H1 (cell line): ENCODE measurements around the gene IQCF6. TPM values are rescaled to one million over a fixed set of nuclear protein-coding genes. Genes with fewer than 3 reads are reported as not detected.
"Not testable (repeated sequence)": the region's sequence is repeated elsewhere in the genome, so short reads cannot be mapped to it uniquely, and the experiment has no call there.

Experiments used
- CTCF ChIA-PET: fragments of 300-600 bp; sonication (Branson Sonifier 250); formaldehyde crosslinking; loops from one replicate; lab custom pipeline; 2021; ENCODE audit not compliant: partially characterized antibody; lab: Charles Lee
- POLR2A ChIA-PET: fragments of 300-600 bp; sonication (Branson Sonifier 250); formaldehyde crosslinking; loops from one replicate; lab custom pipeline; 2021; ENCODE audit warnings: inconsistent platforms; ENCODE audit not compliant: partially characterized antibody; lab: Charles Lee
- DNase-seq, 2 experiments: peaks; one replicate each; pipeline versions ENCODE4 v3.0.0 to v3.0.0-alpha.2; 2010 to 2022; ENCODE audit warnings: low spot score in 2 of 2, low read depth in 1 of 2, mixed read lengths in 1 of 2
- FAIRE-seq: peaks from 2 replicates; lab custom pipeline; 2011; peaks lifted over from hg19 to GRCh38; lab: Jason Lieb, UNC
- H2AFZ ChIP-seq: 2 replicates; pipeline ENCODE4 v1.8.1; 2012; ENCODE audit warnings: low read length, inconsistent platforms
- H2AK5ac ChIP-seq: 2 replicates; pipeline ENCODE4 v1.6.1; 2013; ENCODE audit warnings: low read depth, low read length
- H2BK120ac ChIP-seq: replicated peaks from 2 replicates; pipeline ENCODE3; 2013; ENCODE audit warnings: low read depth, low read length, inconsistent platforms
- H2BK12ac ChIP-seq: 2 replicates; pipeline ENCODE4 v1.6.1; 2013; ENCODE audit warnings: low read depth, low read length
- H2BK15ac ChIP-seq: 2 replicates; pipeline ENCODE4 v1.6.1; 2013; ENCODE audit warnings: low read length
- H2BK20ac ChIP-seq: 2 replicates; pipeline ENCODE4 v1.6.1; 2013; ENCODE audit warnings: low read length
- H2BK5ac ChIP-seq: 2 replicates; pipeline ENCODE4 v1.6.1; 2013; ENCODE audit warnings: low read depth, low read length
- H3K14ac ChIP-seq: 2 replicates; pipeline ENCODE4 v1.6.1; 2013; ENCODE audit warnings: inconsistent platforms; ENCODE audit not compliant: insufficient read length
- H3K18ac ChIP-seq: 2 replicates; pipeline ENCODE4 v1.6.1; 2013; ENCODE audit warnings: low read length; ENCODE audit errors: extremely low read depth
- H3K23ac ChIP-seq: 2 replicates; pipeline ENCODE4 v1.6.1; 2013; ENCODE audit warnings: inconsistent platforms; ENCODE audit not compliant: insufficient read length
- H3K23me2 ChIP-seq: 2 replicates; pipeline ENCODE4 v1.6.1; 2013; ENCODE audit warnings: low read depth, low read length
- H3K27ac ChIP-seq: 2 replicates; pipeline ENCODE4 v1.6.1; 2011; ENCODE audit warnings: low read depth, low read length, inconsistent platforms
- H3K27me3 ChIP-seq, 4 experiments: replicated peaks in 1 of 4; 1 replicate in 1 of 4; 2 replicates in 3 of 4; pipeline versions ENCODE4 v1.6.1 to v1.8.1; 2011 to 2013; ENCODE audit warnings: low read length in 3 of 4, mild to moderate bottlenecking in 3 of 4, inconsistent platforms in 2 of 4, mixed read lengths in 2 of 4, moderate library complexity in 1 of 4; ENCODE audit not compliant: control insufficient read depth in 3 of 4, insufficient read depth in 3 of 4; ENCODE audit errors: extremely low read depth in 1 of 4
- H3K36me3 ChIP-seq, 4 experiments: 2 replicates each; pipeline versions ENCODE4 v1.6.1 to v1.8.1; 2011 to 2013; ENCODE audit warnings: mild to moderate bottlenecking in 4 of 4, low read length in 3 of 4, moderate library complexity in 2 of 4, control low read depth in 1 of 4, inconsistent platforms in 1 of 4; ENCODE audit not compliant: insufficient read depth in 4 of 4, control insufficient read depth in 2 of 4
- H3K4ac ChIP-seq: replicated peaks from 2 replicates; pipeline ENCODE3; 2013; ENCODE audit warnings: low read length, low read depth, mixed read lengths, inconsistent platforms; ENCODE audit not compliant: insufficient read length
- H3K4me1 ChIP-seq, 4 experiments: replicated peaks in 1 of 4; 1 replicate in 1 of 4; 2 replicates in 3 of 4; pipeline versions ENCODE4 v1.6.1 to v1.8.1; 2011 to 2013; ENCODE audit warnings: low read length in 3 of 4, inconsistent platforms in 2 of 4, mixed read lengths in 1 of 4; ENCODE audit not compliant: insufficient read depth in 4 of 4, control insufficient read depth in 3 of 4
- H3K4me2 ChIP-seq, 2 experiments: 2 replicates each; pipeline versions ENCODE4 v1.6.1 to v1.8.1; 2011 to 2013; ENCODE audit warnings: low read depth in 2 of 2, low read length in 2 of 2, control low read depth in 1 of 2, inconsistent platforms in 1 of 2, mild to moderate bottlenecking in 1 of 2; ENCODE audit not compliant: insufficient read depth in 1 of 2
- H3K4me3 ChIP-seq, 4 experiments: fragments of 200-600, 300-600 bp in 1 of 4; sonication (generic), shearing (Covaris generic), sonication (Bioruptor Twin) in 1 of 4; 2 replicates each; pipeline versions ENCODE4 v1.5.1 to v1.8.1; 2011 to 2016; ENCODE audit warnings: low read length in 4 of 4, low read depth in 3 of 4, control low read depth in 2 of 4, inconsistent platforms in 2 of 4, mild to moderate bottlenecking in 2 of 4, mixed read lengths in 1 of 4, moderate library complexity in 1 of 4; ENCODE audit not compliant: insufficient read depth in 2 of 4; ENCODE audit errors: extremely low read depth in 1 of 4
- H3K56ac ChIP-seq: replicated peaks from 2 replicates; pipeline ENCODE3; 2013; ENCODE audit warnings: low read depth, mild to moderate bottlenecking, mixed read lengths, low read length, inconsistent platforms; ENCODE audit not compliant: insufficient read length
- H3K79me1 ChIP-seq: 2 replicates; pipeline ENCODE4 v1.6.1; 2013; ENCODE audit warnings: low read depth, low read length, control low read depth
- H3K79me2 ChIP-seq, 2 experiments: 2 replicates each; pipeline versions ENCODE4 v1.6.1 to v1.8.1; 2012 to 2013; ENCODE audit warnings: low read length in 2 of 2, mild to moderate bottlenecking in 2 of 2, inconsistent platforms in 1 of 2; ENCODE audit not compliant: insufficient read depth in 2 of 2, control insufficient read depth in 1 of 2
- H3K9ac ChIP-seq, 4 experiments: replicated peaks in 1 of 4; 1 replicate in 1 of 4; 2 replicates in 3 of 4; pipeline versions ENCODE4 v1.6.1 to v1.8.1; 2011 to 2013; ENCODE audit warnings: low read depth in 3 of 4, low read length in 3 of 4, control low read depth in 2 of 4, mild to moderate bottlenecking in 2 of 4, moderate library complexity in 2 of 4, inconsistent platforms in 1 of 4; ENCODE audit errors: extremely low read depth in 1 of 4
- H3K9me3 ChIP-seq, 2 experiments: 2 replicates each; pipeline versions ENCODE4 v1.6.1 to v1.8.1; 2012 to 2013; ENCODE audit warnings: mild to moderate bottlenecking in 2 of 2, moderate library complexity in 2 of 2, control low read depth in 1 of 2, inconsistent platforms in 1 of 2, low read depth in 1 of 2, low read length in 1 of 2, mixed read lengths in 1 of 2; ENCODE audit not compliant: insufficient read depth in 2 of 2
- H4K20me1 ChIP-seq, 2 experiments: replicated peaks in 1 of 2; 2 replicates each; pipeline versions ENCODE3 to v1.8.1; 2011 to 2013; ENCODE audit warnings: inconsistent platforms in 2 of 2, low read length in 2 of 2, mild to moderate bottlenecking in 1 of 2; ENCODE audit not compliant: insufficient read depth in 2 of 2, control insufficient read depth in 1 of 2
- H4K5ac ChIP-seq: 2 replicates; pipeline ENCODE4 v1.6.1; 2013; ENCODE audit warnings: low read length, low read depth, mixed read lengths, inconsistent platforms; ENCODE audit not compliant: insufficient read length
- H4K8ac ChIP-seq: 2 replicates; pipeline ENCODE4 v1.8.0; 2013; ENCODE audit warnings: mild to moderate bottlenecking, moderate library complexity, low read length, inconsistent platforms; ENCODE audit not compliant: insufficient read depth; ENCODE audit errors: extremely low read depth
- H4K91ac ChIP-seq: replicated peaks from 2 replicates; pipeline ENCODE3; 2013; ENCODE audit warnings: low read length, mixed read lengths, inconsistent platforms; ENCODE audit not compliant: insufficient read length
- NANOG ChIP-seq: IDR thresholded peaks from 2 replicates; pipeline ENCODE4 v1.6.1; 2011; ENCODE audit warnings: low read length, low read depth, mild to moderate bottlenecking, inconsistent platforms; ENCODE audit not compliant: insufficient read depth, poor library complexity, severe bottlenecking
- RFX5 ChIP-seq: IDR thresholded peaks from 2 replicates; pipeline ENCODE4 v1.6.1; 2011; ENCODE audit warnings: low read depth, low read length, improper control_type of control experiment, borderline replicate concordance
- SRF ChIP-seq: IDR thresholded peaks from 2 replicates; pipeline ENCODE4 v1.6.1; 2011; ENCODE audit warnings: mild to moderate bottlenecking, low read depth, low read length, moderate library complexity
- WGBS, 2 experiments: shearing (Covaris generic) in 1 of 2; methylation state at CpG; one replicate each; pipeline versions ENCODE4 v1.1.6 to v1.1.7; 2013 to 2015; ENCODE audit warnings: low lambda C conversion rate in 2 of 2, mixed read lengths in 2 of 2, inconsistent platforms in 1 of 2, low coverage in 1 of 2, missing lambda C conversion rate in 1 of 2; ENCODE audit not compliant: insufficient replicate concordance in 2 of 2, insufficient coverage in 1 of 2, insufficient read length in 1 of 2; ENCODE audit errors: extremely low coverage in 1 of 2, missing lambda C conversion rate in 1 of 2; 5-methylcytosine and 5-hydroxymethylcytosine counted together
- polyA plus RNA-seq, 7 experiments: library from polyadenylated mRNA; depleted of rRNA in 3 of 7; stranded (reverse) in 5 of 7; unstranded in 2 of 7; fragments of >200 nt in 5 of 7; fragments of 200-250 nt in 2 of 7; gene quantifications; 1 replicate in 5 of 7; 2 replicates in 1 of 7; 4 replicates in 1 of 7; pipeline versions ENCODE4 v1.2.1 to v1.2.3, GENCODE V29; 2011 to 2013; ENCODE audit warnings: missing spikeins in 2 of 7, mixed read lengths in 2 of 7
- total RNA-seq: library from RNA; stranded (reverse); fragmentation: NEBNext Ultra II Directional; extraction: Animal tissue kit (Norgen Biotek cat#: 25700); gene quantifications from 2 replicates; pipeline ENCODE4 v1.2.1, GENCODE V29; 2021

The IQCF6 gene
- total and polyA plus RNA-seq, 2 of the 8 experiments (the other 6 are each of a cell fraction or from before 2014, with no cell fraction given), result not detected

DNA sequence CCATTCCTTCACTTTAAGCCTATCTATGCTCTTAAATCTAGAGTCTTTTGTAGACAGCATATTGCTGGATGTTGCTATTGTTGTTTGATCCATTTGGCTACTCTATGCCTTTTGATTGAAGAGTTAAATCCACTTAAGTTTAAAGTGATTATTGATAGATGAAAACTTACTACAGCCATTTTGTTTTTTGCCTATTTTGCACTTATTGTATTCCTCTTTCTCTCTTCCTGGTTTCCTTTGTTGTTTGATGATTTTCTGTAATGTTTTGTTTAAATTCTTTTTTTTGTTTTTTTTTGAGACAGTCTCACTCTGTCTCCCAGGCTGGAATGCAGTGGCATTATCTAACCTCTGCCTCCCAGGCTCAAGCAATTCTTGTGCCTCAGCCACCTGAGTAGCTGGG lies 19.8 kb downstream of the IQCF6 start (continued):
- TF ChIP-seq RFX5 (no peak), NANOG (no peak), SRF (no peak)

DNA sequence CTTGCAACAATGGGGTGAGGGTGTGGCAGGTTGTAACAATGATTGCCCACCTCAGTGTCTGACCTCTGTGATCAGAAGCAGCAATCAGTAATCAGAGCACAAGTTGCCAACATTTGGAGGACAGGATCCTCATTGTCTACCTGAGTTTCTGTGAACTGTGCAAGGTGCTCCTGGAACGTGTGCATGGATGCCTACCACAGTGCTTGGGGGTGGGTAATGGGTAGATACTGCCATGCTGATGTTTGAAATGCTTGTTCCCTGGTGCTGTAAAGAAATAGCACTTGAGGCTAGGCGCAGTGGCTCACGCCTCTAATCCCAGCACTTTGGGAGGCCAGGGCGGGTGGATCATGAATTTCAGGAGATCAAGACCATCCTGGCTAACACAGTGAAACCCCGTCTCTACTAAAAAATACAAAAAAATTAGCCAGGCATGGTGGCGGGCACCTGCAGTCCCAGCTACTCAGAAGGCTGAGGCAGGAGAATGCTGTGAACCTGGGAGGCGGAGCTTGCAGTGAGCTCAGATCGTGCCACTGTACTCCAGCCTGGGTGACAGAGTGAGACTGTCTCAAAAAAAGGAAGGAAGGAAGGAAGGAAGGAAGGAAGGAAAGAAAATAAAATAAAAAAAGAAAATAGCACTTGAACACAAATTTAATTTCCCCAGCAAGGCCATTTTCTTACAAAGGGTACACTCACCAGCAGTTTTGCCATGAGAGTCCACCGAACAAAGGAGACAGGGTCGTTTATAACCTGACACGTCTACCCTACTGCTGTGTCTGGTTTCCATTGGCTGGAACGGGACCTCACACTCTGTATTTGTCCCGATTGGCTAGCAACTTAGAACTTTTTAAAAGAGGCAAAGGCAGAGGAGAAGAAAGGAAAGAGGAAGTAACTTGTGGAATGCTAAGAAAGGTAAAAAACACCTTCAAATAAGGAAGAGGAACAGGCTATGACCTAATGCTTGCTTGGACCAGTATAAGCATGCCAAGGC lies 25.0 kb downstream of the IQCF6 start:
- not testable (repeated sequence) for H2BK20ac ChIP-seq, FAIRE-seq, H3K56ac ChIP-seq, H3K4ac ChIP-seq, H2BK120ac ChIP-seq, H2AK5ac ChIP-seq, H3K23me2 ChIP-seq, H3K36me3 ChIP-seq, H4K8ac ChIP-seq, H3K4me2 ChIP-seq, H2BK15ac ChIP-seq, DNase-seq, H3K27me3 ChIP-seq, H3K18ac ChIP-seq, H2BK5ac ChIP-seq, H4K20me1 ChIP-seq, H3K9ac ChIP-seq, H3K79me2 ChIP-seq, H2BK12ac ChIP-seq, H3K23ac ChIP-seq, H3K14ac ChIP-seq, H3K4me1 ChIP-seq, H3K9me3 ChIP-seq, H3K79me1 ChIP-seq, H3K4me3 ChIP-seq, H4K5ac ChIP-seq, H3K27ac ChIP-seq
- CTCF ChIA-PET, result interaction anchor here (1.5 to 2.7 kb wide), 2 partner anchors 34 to 44 kb away, joined by 5 to 8 read pairs; no protein-coding TSS in a partner anchor
- 82% methylated on average over 9 of the region's 13 CpGs; no CpG with 5 or more reads in 1 of the 2 experiments for WGBS, 2 experiments
- peak overlapping the region; percentile 61 for H4K91ac ChIP-seq
- POLR2A ChIA-PET, result interaction anchor here (0.6 kb wide), 1 partner anchor 544 kb away, joined by 5 read pairs; no protein-coding TSS in a partner anchor
- H2AFZ ChIP-seq, result 0 out of 2 replicates have a peak overlapping the region, but pooled peaks have one; percentile 82
